ENCODE results near the gene C19orf38.

The C19orf38 gene

DNA sequence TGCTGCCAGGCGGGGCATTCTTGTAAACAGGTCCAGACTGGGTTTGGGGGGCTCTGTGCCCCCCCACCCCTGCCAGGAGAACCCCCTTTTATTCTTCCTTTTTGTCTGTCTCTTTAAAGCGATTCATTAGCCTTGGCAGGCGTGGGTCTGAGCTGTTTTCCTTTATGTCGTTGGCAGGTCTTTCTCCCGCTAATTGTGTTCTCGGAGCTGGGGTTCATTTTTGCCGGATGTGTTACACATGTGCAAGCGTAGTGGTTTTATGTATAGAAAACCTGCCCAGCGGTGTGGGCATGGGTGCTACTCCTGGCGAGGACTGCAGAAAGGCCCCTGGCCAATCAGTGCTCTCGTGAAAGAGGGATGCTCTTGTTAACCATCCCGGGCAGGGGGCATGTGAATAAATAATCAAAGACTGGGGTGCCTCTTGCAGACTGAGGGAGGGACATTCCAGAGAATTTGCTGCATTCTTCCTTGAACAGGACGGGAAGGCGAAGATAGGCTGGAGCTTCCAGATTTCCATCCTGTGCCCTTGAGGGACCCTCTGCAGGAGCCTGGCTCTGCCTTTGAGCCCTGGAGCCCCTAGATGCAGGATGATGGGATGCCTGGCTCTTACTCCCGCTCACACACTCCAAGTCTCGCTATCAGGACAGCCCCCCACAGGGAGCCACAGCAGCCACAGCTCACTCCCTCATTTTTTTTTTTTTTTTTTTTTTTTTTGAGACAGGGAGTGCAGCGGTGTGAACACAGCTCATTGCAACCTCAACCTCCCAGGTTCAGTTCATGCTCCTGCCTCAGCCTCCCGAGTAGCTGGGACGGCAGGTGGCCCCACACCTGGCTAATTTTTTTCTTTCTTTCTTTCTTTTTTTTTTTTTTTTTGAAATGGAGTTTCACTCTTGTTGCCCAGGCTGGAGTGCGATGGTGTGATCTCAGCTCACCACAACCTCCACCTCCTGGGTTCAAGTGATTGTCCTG is 37.3 kb downstream of the C19orf38 start:
- no peak for DNase-seq (ENCODE audit: low read depth)
- H3K4me3 ChIP-seq (ENCODE audit: control insufficient read depth, low read depth, low read length) = no peak overlapping the region
- TF ChIP-seq, protein P1, sequence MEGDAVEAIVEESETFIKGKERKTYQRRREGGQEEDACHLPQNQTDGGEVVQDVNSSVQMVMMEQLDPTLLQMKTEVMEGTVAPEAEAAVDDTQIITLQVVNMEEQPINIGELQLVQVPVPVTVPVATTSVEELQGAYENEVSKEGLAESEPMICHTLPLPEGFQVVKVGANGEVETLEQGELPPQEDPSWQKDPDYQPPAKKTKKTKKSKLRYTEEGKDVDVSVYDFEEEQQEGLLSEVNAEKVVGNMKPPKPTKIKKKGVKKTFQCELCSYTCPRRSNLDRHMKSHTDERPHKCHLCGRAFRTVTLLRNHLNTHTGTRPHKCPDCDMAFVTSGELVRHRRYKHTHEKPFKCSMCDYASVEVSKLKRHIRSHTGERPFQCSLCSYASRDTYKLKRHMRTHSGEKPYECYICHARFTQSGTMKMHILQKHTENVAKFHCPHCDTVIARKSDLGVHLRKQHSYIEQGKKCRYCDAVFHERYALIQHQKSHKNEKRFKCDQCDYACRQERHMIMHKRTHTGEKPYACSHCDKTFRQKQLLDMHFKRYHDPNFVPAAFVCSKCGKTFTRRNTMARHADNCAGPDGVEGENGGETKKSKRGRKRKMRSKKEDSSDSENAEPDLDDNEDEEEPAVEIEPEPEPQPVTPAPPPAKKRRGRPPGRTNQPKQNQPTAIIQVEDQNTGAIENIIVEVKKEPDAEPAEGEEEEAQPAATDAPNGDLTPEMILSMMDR (IDR thresholded peaks at IDR 0.05; ENCODE audit: control insufficient read depth, insufficient read depth, low read depth, low read length, missing control alignments) = no peak

DNA sequence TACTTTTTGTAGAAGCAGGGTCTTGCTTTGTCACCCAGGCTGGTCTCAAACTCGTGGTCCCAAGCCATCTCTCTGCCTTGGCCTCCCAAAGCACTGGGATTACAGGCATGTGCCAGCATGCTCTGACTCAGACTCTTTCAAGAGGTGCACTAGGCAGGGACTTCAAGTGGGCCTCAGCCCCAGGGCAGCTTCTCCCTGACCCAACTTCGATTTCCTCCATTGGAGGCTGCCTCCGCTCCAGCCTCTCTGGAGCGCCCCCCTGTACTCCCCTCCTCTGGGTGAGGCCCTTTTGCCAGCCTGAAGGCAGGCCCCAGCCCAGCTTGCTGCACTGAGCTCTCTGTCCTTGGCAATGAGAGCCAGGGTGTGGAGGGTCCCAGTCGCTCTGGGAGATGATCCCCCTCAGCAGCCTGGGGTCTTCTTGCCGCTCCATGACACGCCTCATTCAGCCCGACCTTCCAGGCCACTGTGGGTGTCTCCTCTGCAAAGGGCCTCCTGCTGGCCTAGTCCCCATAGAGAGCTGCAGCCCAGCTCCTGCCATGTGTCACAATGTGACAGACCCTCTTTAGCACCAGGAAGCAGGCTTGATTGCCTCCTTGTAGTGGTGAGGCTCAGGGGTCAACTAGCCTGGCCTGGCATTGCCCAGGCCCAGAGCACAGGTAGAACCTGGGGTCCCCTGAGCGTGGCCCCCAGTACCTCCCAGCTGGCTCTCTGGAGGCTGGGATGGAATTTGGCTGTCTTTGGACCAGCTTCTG is 39.6 kb downstream of the C19orf38 start:
- TF ChIP-seq, protein P1 (IDR thresholded peaks at IDR 0.05; ENCODE audit: control insufficient read depth, insufficient read depth, low read depth, low read length, missing control alignments) = no peak
- no peak for DNase-seq (ENCODE audit: low read depth)
- H3K4me3 ChIP-seq (ENCODE audit: control insufficient read depth, low read depth, low read length) = no peak overlapping the region

DNA sequence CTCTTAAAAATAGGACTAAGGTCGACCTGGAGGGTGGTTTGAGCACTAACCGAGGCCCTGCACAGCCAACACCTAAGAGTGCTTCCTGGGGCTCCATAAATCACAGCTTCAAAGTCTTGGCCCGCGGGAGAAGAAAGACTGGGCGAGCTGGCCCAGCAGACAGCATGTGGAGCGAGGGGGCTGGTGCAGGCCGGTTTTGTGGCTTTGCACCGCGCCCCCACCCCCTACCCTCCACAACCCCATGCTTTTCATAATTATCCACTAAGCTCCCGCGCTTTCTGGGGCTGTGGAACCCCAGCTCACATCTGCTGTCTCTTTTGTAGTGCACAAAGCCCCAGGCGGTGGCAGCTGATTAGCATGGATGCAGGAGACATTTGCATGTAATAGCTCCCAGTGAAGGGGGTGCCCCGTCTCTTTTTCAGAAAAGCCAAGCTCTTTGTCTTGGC is 40.2 kb downstream of the C19orf38 start:
- DNase-seq (ENCODE audit: low read depth) = no peak
- TF ChIP-seq, protein P1 (IDR thresholded peaks at IDR 0.05; ENCODE audit: control insufficient read depth, insufficient read depth, low read depth, low read length, missing control alignments) = no peak
- no peak overlapping the region for H3K4me3 ChIP-seq (ENCODE audit: control insufficient read depth, low read depth, low read length)

DNA sequence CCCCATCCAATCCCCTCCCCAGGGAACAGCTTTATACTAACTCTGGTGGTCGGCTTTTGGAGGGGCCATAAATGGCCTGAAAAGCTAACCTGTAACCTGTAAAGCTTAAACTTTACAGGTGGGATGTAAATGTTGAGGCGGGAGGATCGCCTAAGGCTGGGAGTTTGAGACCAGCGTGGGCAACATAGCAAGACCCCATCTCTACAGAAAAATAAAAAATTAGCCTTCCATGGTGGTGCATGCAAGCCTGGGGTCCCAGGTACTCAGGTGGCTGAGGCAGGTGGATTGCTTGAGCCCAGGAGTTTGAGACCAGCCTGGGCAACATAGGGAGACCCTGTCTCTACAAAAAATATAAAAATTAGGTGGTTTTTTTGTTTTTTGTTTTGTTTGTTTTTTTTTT is 41.7 kb downstream of the C19orf38 start:
- no peak overlapping the region for H3K4me3 ChIP-seq (ENCODE audit: control insufficient read depth, low read depth, low read length)
- no peak for DNase-seq (ENCODE audit: low read depth)
- TF ChIP-seq, protein P1 (IDR thresholded peaks at IDR 0.05; ENCODE audit: control insufficient read depth, insufficient read depth, low read depth, low read length, missing control alignments) = no peak

DNA sequence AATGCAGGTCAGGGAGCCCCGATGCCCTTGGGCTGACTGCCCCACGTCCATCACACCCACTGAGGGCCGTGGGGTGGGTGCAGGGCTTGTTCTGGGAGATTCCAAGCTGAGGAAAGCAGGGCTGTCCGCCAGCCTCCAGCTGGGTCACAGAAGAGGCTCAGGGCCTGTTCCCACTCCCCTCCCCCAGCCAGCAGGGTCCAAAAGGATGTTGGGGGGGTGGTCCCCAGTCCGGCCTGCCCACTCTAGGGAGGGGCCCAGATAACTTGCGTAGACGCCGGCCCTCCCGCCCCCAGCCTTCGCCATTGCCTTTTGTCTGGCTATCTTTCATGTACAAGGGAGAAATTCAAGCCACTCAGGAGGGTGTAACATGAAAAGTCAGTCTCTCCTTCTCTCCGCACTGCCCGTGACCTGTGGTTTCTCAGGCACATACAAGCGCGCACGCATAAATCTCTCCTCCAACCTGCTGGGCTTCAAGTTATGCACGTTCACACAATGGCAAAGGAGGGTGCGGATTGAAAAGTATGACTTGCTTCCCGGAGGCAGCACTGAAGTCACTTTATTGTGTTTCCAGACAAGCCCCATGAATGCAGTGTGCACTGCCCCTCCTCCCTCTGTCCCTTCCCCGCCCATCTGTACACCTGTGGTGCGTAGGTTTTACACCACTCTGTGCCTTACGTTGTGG is 43.3 kb downstream of the C19orf38 start:
- TF ChIP-seq, protein P1 (IDR thresholded peaks at IDR 0.05; ENCODE audit: control insufficient read depth, insufficient read depth, low read depth, low read length, missing control alignments) = no peak
- DNase-seq (ENCODE audit: low read depth) = no peak
- no peak overlapping the region for H3K4me3 ChIP-seq (ENCODE audit: control insufficient read depth, low read depth, low read length)

DNA sequence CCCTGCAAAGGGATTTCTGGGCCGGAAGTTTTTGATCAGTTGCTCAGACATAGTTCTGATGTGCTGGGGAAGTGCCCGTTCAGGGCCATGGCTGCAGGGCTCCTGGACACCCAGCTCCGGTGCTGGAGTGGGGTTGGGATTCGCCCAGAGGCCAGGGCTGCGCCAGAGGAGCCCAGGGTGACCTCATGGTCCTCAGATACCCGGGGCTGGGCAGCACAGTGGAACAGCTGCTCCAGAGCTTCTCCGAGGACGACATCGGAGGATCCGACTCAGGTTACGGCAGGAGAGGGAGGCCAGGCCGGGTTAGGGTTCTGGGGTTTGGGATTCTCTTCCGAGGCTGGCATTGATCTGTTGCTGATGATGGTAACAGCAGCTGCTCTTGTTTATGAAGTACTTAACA is 44.0 kb downstream of the C19orf38 start:
- TF ChIP-seq, protein P1 (IDR thresholded peaks at IDR 0.05; ENCODE audit: control insufficient read depth, insufficient read depth, low read depth, low read length, missing control alignments) = no peak
- no peak for DNase-seq (ENCODE audit: low read depth)
- no peak overlapping the region for H3K4me3 ChIP-seq (ENCODE audit: control insufficient read depth, low read depth, low read length)

Measured in AG09309 (cell line).